Right forelimb (tissue), 1 donor: Measurements from ENCODE around the gene FAM89B.

ENCODE experiments used
- DNase-seq: peaks from one replicate; pipeline ENCODE4 v3.0.0-alpha.2; 2018

FAM89B gene

DNA sequence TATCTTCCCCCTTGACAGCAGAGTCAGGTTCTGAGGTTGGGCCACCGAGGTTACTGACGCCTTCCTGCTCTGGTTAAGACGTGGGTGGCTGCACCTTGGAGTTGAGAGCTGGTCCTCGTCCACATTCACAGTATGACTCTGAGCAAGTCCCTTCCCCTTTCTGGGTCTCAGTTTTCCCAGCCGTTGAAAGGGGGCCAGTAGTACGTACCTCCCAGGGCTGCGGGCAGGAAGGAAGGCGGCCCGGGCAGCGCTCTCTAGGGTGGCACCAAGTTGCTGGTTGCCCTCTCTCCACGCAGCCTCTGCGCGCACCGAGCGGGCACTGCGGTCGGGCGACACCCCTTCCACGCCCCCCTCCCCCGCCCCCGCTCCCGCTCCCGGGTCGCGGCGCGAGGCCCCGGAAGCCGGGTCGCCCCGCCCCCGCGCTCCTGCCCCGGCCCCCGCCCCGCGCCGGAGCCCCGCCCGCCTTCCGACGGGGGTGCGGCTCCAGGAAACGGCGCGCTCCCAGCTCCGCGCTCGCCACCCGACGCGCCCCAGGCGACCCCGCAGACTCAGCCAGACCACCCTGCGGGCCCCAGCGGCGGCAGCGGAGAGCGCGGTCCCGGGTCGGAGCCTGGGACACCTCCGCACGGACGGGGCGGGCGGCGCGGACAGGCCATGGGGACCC, 3.4 kb downstream of the FAM89B start, which contains the start of gene EHBP1L1:
TSS of gene EHBP1L1 (plus strand) at position 486 of the 664 bp plus-strand sequence. CDS start 250 bp downstream, outside the sequence.
- DNase-seq = peak; percentile 81

- DNase-seq = no peak
Measured at GRCh38 chr11:65576232-65576866, 4.0 kb downstream of the FAM89B start.

- DNase-seq = peak; percentile 74
Measured at GRCh38 chr11:65576867-65577755, 4.8 kb downstream of the FAM89B start.

DNA sequence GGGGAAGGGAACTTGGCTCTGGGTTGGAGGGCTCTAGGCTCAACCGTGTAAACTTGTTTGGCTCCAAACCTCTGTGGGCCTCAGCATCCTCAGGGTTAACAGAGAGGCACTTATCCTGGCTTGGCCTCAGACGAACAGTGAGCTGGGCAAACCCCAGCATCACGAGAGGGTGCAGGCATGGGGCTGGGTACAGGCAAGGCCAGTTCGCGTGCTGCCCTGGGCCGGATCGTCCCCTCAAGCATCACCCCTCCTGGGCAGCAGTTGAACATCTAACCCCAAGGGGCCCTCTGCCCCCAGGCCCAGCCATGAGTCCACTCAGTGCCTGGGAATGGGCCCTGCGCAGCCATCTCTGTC, 5.4 kb downstream of the FAM89B start:
- DNase-seq = no peak

DNA sequence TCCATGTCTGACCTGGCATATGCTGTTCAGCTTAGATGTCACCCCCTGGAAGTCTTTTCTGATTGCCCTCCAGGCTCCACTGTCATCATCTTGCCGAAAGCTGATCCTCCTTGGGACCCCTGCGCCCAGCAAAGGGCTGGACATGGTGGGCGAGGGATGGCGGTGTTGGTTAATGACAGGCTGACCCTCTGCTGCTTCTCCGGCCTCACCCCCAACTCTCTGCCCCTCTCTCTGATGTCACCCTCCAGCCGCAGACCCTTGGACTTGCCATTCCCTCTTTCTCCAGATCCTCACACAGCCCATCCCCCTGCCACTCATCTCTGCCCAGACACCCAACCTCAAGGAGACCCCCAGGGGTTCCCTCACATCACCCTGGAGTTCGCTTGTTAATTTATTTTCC, 5.8 kb downstream of the FAM89B start:
- DNase-seq = no peak

GRCh38 chr11:65578667-65579066, 6.3 kb downstream of the FAM89B start:
- no peak for DNase-seq

GRCh38 chr11:65579291-65579690, 7.0 kb downstream of the FAM89B start:
- no peak for DNase-seq

- no peak for DNase-seq
Measured at GRCh38 chr11:65580031-65580692, 7.8 kb downstream of the FAM89B start.

GRCh38 chr11:65580756-65581155, 8.4 kb downstream of the FAM89B start:
- no peak for DNase-seq

- DNase-seq = no peak
Measured at GRCh38 chr11:65581928-65582327, 9.6 kb downstream of the FAM89B start.

DNA sequence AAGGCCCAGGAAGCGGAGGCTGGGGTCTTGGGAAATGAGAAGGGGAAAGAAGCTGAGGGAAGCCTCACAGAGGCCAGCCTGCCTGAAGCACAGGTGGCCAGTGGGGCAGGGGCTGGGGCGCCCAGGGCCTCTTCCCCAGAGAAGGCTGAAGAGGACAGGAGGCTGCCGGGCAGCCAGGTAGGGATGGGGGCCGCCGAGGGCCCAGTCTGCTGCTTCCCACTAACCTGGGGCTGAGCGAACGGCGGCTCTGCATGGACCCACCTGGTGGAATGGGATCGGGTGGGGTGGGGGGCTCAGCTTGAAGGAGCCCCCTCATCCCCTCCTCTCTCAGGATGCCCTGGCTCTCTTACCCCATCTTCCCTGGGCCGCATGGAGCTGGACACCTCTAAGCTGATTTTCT, 11.3 kb downstream of the FAM89B start:
- no peak for DNase-seq

DNA sequence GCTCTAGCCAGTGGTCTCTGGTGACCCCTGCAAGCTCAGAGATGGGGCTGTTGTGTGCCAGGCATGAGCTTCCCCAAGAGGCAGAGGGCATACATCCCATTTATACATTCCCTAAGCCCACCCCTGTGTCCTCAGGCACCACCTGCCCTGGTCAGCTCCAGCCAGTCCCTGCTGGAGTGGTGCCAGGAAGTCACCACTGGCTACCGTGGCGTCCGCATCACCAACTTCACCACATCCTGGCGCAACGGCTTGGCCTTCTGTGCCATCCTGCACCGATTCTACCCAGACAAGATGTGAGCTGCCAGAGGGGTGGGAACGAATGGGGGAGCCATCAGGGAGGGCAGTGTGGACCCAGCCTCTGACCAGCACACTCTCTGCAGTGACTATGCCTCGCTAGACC, 11.8 kb downstream of the FAM89B start:
- peak; percentile 57 for DNase-seq

- DNase-seq = peak; percentile 56
Measured at GRCh38 chr11:65584723-65585171, 12.4 kb downstream of the FAM89B start.

DNA sequence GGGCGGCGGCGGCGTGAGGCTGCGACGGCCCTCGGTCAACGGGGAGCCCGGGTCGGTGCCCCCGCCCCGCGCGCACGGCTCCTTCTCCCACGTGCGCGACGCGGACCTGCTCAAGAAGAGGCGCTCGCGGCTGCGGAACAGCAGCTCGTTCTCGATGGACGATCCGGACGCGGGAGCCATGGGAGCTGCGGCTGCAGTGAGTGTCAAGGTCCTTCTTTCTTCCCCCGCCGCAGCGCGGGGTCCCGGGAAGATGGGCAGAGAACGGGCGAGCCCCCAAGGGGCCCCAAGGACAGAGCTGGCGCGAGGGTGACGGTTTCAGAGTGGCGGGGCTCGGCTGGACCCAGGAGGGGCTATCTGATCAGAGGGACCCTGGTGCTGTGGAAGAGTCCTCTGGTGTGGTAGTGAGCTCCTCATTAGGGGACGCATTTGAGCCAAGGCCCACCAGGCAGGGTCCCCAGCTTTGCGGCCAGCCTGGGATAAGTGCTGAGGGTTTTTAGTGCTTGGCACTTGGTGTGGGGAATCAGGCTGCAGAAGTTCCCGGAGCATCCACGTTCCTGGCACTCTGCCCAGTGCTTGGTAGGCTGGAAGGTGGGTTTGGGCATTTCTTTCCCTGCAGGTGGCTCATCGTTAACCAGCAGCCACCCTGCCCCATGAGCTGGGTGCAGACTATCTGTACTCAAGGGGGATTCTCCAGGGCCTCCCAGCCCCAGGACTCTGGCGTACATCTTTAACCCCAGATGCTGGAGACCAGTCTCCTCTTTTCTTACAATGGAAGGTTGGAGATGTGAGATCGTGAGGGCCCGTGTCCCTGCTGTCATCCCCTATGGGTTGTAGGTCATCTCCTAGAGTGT, 13.3 kb downstream of the FAM89B start:
- no peak for DNase-seq

DNA sequence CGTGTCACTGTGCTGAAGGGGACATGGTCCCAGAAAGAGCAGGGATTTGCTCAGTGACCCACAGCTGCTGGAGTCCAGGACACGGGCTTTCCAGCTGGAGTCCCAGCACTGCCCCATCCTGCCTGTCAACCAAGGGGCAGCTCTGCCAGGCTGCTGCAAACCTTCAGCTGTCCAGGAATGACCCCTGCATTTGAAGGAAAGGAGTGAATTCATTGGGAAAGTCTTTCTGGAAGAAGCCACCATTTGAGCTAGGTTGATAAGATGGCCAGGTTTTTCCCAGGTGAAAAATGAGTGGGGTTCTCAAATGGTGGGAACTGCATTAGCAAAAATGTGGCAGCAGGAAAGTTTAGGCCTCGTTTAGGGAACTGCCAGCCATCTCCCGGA, 13.9 kb downstream of the FAM89B start:
- no peak for DNase-seq

- DNase-seq = no peak
Measured at GRCh38 chr11:65586676-65587075, 14.3 kb downstream of the FAM89B start.

- no peak for DNase-seq
Measured at GRCh38 chr11:65588199-65589054, 16.1 kb downstream of the FAM89B start.

DNA sequence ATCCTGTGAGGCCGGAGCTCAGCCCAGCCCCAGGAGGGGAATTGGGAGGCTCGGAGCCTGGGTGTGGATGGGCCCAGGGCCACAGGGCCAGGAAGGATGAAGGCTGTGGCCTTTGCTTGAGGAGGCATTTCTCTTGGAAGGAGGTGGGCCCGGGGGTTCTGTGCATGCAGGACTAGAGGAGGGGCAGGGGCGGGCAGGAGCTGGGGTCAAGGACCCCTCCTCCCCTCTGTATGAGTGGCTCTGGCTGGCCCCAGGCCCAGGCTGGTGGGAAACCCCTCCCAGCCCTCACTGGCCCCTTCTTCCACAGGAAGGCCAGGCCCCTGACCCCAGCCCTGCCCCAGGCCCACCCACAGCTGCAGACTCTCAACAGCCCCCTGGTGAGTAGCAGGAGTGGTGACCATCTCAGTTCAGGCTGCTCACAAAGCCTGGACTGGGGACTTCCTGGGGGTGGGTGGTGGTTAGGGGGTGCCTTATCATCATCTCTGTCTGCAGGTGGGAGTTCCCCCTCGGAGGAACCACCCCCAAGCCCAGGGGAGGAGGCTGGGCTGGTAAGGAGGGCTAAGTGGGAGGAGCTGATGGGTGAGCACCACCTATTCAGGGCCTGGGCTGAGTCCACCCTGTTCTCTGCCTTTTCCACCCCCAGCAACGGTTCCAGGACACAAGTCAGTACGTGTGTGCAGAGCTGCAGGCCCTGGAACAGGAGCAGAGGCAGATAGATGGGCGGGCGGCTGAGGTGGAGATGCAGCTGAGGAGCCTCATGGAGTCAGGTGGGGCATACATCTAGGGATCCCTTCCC, 17.3 kb downstream of the FAM89B start:
- no peak for DNase-seq

DNA sequence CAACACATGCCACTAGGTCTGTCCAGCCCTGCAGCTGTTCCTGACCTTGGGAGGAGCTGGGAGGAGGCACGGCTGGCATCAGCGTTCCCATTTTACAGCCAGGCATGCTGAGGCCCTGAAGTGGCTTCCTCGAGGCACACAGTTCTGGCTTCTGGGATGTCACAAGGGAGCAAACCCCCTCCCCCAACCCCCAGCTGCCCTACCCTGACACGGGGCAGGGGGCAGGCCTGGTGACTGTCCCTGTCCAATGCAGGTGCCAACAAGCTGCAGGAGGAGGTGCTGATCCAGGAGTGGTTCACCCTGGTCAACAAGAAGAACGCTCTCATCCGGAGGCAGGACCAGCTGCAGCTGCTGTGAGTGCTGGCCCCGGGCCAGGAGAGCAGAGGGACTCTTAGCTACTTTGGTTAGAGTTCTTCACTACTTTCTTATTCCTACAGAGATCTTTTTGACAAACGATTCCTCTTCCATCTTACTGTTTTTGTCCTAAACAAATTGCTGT, 18.0 kb downstream of the FAM89B start:
- peak; percentile 83 for DNase-seq
